Esophagus muscularis mucosa (tissue), 4 donors: ENCODE results near the gene NUSAP1. TPM values are rescaled to one million over a fixed set of nuclear protein-coding genes. Genes with fewer than 3 reads are reported as not detected.

Experiments
- DNase-seq: peaks from one replicate; pipeline ENCODE4 v3.0.0-alpha.2; 2017; ENCODE audit errors: extremely low spot score
- H3K27ac ChIP-seq, 4 donors: fragments of 200-600 bp; sonication (generic); replicated peaks in 1 of 4; 1 replicate in 3 of 4; 2 replicates in 1 of 4; pipeline ENCODE4 v1.5.1; 2016 to 2019; ENCODE audit warnings: mild to moderate bottlenecking in 1 of 4
- H3K27me3 ChIP-seq, 4 donors: fragments of 200-600 bp; sonication (generic); one replicate each; pipeline versions ENCODE4 v1.5.1 to v1.6.0; 2016 to 2019
- H3K36me3 ChIP-seq, 4 donors: fragments of 200-600 bp; sonication (generic); one replicate each; pipeline ENCODE4 v1.5.1; 2016 to 2019
- H3K4me1 ChIP-seq, 4 donors: fragments of 200-600 bp; sonication (generic); one replicate each; pipeline ENCODE4 v1.5.1; 2016 to 2019
- H3K4me3 ChIP-seq, 4 donors: fragments of 200-600 bp; sonication (generic); 1 replicate in 2 of 4; 2 replicates in 2 of 4; pipeline ENCODE4 v1.5.1; 2016 to 2019; ENCODE audit warnings: mild to moderate bottlenecking in 4 of 4, moderate library complexity in 1 of 4
- H3K9me3 ChIP-seq, 4 donors: fragments of 200-600 bp; sonication (generic); 1 replicate in 3 of 4; 2 replicates in 1 of 4; pipeline ENCODE4 v1.5.1; 2016 to 2019
- CTCF ChIP-seq, 3 experiments: fragments of 200-600 bp in 2 of 3; fragments of 450-650 bp in 1 of 3; sonication (generic) in 2 of 3; IDR thresholded peaks; one replicate each; pipeline ENCODE4 v1.5.1; 2017 to 2019; ENCODE audit warnings: antibody characterized with exemption in 3 of 3, mild to moderate bottlenecking in 2 of 3, moderate library complexity in 1 of 3
- EP300 ChIP-seq: sonication (generic); formaldehyde crosslinking; IDR thresholded peaks from one replicate; pipeline ENCODE4 v1.6.1; 2017; ENCODE audit warnings: antibody characterized with exemption
- POLR2A ChIP-seq: fragments of 450-650 bp; IDR thresholded peaks from one replicate; pipeline ENCODE4 v1.6.1; 2017; ENCODE audit warnings: antibody characterized with exemption, moderate library complexity, mild to moderate bottlenecking, low read depth
- POLR2AphosphoS5 ChIP-seq, 2 donors: sonication (generic); formaldehyde crosslinking; IDR thresholded peaks; one replicate each; pipeline ENCODE4 v1.6.1; 2017; ENCODE audit warnings: antibody characterized with exemption in 2 of 2
- WGBS: methylation state at CpG from one replicate; pipeline ENCODE4 v1.1.5; 2018; 5-methylcytosine and 5-hydroxymethylcytosine counted together
- intact Hi-C: fragments of 100-400 bp; cut with DNase I; formaldehyde crosslinking; loops from one replicate; pipeline ENCODE4 v1.15.1; 2023
- total RNA-seq, 4 donors: library from RNA; depleted of rRNA; stranded (reverse); fragments of >200 nt; gene quantifications; one replicate each; pipeline versions ENCODE4 v1.1.0 to v1.2.1, GENCODE V29; 2016

NUSAP1 gene
- total RNA-seq, 4 donors from 2014 or later, result 0.42 to 5.5 (median 1.5) TPM

- Histone ChIP-seq H3K4me1 (peaks cover 11 to 17% (median 16%) of the 10 kb centered on the region in 4 donors), H3K4me3 (peak overlapping the region; percentile 76 to 86 (median 80)), H3K9me3 (no peaks in the 10 kb centered on the region), H3K36me3 (no peaks in the 10 kb centered on the region), H3K27me3 (no peaks in the 10 kb centered on the region), H3K27ac (peak overlapping the region; percentile 60 to 77 (median 74))
- no peak for DNase-seq
- TF ChIP-seq EP300 (no peak), POLR2AphosphoS5 (IDR thresholded peaks at IDR 0.05) (no peak), CTCF (IDR thresholded peaks at IDR 0.05) (no peak), POLR2A (no peak)
- intact Hi-C loops, result loop anchor here (5.0 kb wide), 1 partner anchor 45 kb away; no protein-coding TSS in a partner anchor
- WGBS, result 1% methylated on average over 11 of the region's 14 CpGs
Observed at GRCh38 chr15:41331833-41332193, 868 bp upstream of the NUSAP1 start.

GRCh38 chr15:41333026-41333562, 413 bp downstream of the NUSAP1 start:
- no peaks in the 10 kb centered on the region for H3K9me3 ChIP-seq
- H3K27ac ChIP-seq, result peak overlapping the region; percentile 60 to 77 (median 72)
- TF ChIP-seq POLR2AphosphoS5 (IDR thresholded peaks at IDR 0.05) (no peak), EP300 (no peak), POLR2A (no peak), CTCF (IDR thresholded peaks at IDR 0.05) (no peak)
- 1% methylated on average over 16 of the region's 26 CpGs for WGBS
- intact Hi-C loops, result loop anchor here (5.0 kb wide), 1 partner anchor 46 kb away; no protein-coding TSS in a partner anchor
- peak overlapping the region; percentile 76 to 86 (median 80) for H3K4me3 ChIP-seq
- no peak for DNase-seq
- H3K27me3 ChIP-seq, result no peaks in the 10 kb centered on the region
- no peaks in the 10 kb centered on the region for H3K36me3 ChIP-seq
- peaks cover 11 to 17% (median 16%) of the 10 kb centered on the region in 4 donors for H3K4me1 ChIP-seq

GRCh38 chr15:41334293-41335120, 1.8 kb downstream of the NUSAP1 start:
- Histone ChIP-seq H3K36me3 (no peaks in the 10 kb centered on the region), H3K4me1 (peaks cover 11 to 17% (median 16%) of the 10 kb centered on the region in 4 donors), H3K9me3 (no peaks in the 10 kb centered on the region), H3K4me3 (no peak overlapping the region), H3K27me3 (no peaks in the 10 kb centered on the region), H3K27ac (no peak overlapping the region)
- DNase-seq, result no peak
- intact Hi-C loops, result loop anchor here (5.0 kb wide), 1 partner anchor 47 kb away; no protein-coding TSS in a partner anchor
- WGBS, result 91% methylated on average over 12 of the region's 12 CpGs
- TF ChIP-seq EP300 (no peak), POLR2A (no peak), CTCF (IDR thresholded peaks at IDR 0.05) (no peak), POLR2AphosphoS5 (IDR thresholded peaks at IDR 0.05) (no peak)

GRCh38 chr15:41336549-41336948, 3.9 kb downstream of the NUSAP1 start:
- no peaks in the 10 kb centered on the region for H3K36me3 ChIP-seq
- no peaks in the 10 kb centered on the region for H3K27me3 ChIP-seq
- H3K4me3 ChIP-seq, result no peak overlapping the region
- no peak overlapping the region for H3K27ac ChIP-seq
- peaks cover 10 to 15% (median 15%) of the 10 kb centered on the region in 4 donors for H3K4me1 ChIP-seq
- no peak for DNase-seq
- intact Hi-C loops, result no loop called here
- H3K9me3 ChIP-seq, result no peaks in the 10 kb centered on the region
- TF ChIP-seq CTCF (IDR thresholded peaks at IDR 0.05) (no peak), POLR2AphosphoS5 (IDR thresholded peaks at IDR 0.05) (no peak), POLR2A (no peak), EP300 (no peak)
- 92% methylated on average over 4 of the region's 4 CpGs for WGBS
